Left ventricle myocardium inferior (tissue), 1 donor: ENCODE data around the gene PSME1. TPM values are rescaled to one million over a fixed set of nuclear protein-coding genes. Genes with fewer than 3 reads are reported as not detected.
A peak's percentile ranks its signal among the peaks of the same experiment; 100 is the strongest.

Experiments used
- DNase-seq: peaks from one replicate; pipeline ENCODE4 v3.0.0-alpha.2; 2020
- H3K27ac ChIP-seq: fragments of 200-600 bp; replicated peaks from 2 replicates; pipeline ENCODE4 v1.8.0; 2021
- H3K27me3 ChIP-seq: fragments of 200-600 bp; 2 replicates; pipeline ENCODE4 v1.8.0; 2021; ENCODE audit warnings: low read depth
- H3K36me3 ChIP-seq: fragments of 200-600 bp; 2 replicates; pipeline ENCODE4 v1.8.0; 2021
- H3K4me1 ChIP-seq: fragments of 200-600 bp; 2 replicates; pipeline ENCODE4 v1.8.0; 2021
- H3K4me3 ChIP-seq: fragments of 200-600 bp; 2 replicates; pipeline ENCODE4 v1.8.0; 2021; ENCODE audit warnings: mild to moderate bottlenecking, moderate library complexity
- H3K9me3 ChIP-seq: fragments of 200-600 bp; replicated peaks from 2 replicates; pipeline ENCODE4 v1.8.0; 2021
- intact Hi-C: fragments of 100-400 bp; cut with micrococcal nuclease; formaldehyde crosslinking; loops from one replicate; pipeline ENCODE4 v1.11.0; 2022
- total RNA-seq: library from RNA; stranded (reverse); fragmentation: NEBNext Ultra II Directional; extraction: Animal tissue kit (Norgen Biotek cat#: 25700); gene quantifications from one replicate; pipeline ENCODE4 v1.2.1, GENCODE V29; 2021
- TF ChIP-seq, protein P1 (sequence below): fragments of 200-600 bp; IDR thresholded peaks from 2 replicates; pipeline ENCODE4 v1.8.0; 2021; ENCODE audit warnings: antibody characterized with exemption, mild to moderate bottlenecking, borderline replicate concordance
- donor health status: DM: no; HTN: yes; CAD: no; lungs with severe emphysema.

The PSME1 gene
- total RNA-seq, 1 donor from 2014 or later = 108 TPM

GRCh38 chr14:24110060-24110459, 25.9 kb upstream of the PSME1 start:
- no peaks in the 10 kb centered on the region for H3K9me3 ChIP-seq
- TF ChIP-seq, protein P1, sequence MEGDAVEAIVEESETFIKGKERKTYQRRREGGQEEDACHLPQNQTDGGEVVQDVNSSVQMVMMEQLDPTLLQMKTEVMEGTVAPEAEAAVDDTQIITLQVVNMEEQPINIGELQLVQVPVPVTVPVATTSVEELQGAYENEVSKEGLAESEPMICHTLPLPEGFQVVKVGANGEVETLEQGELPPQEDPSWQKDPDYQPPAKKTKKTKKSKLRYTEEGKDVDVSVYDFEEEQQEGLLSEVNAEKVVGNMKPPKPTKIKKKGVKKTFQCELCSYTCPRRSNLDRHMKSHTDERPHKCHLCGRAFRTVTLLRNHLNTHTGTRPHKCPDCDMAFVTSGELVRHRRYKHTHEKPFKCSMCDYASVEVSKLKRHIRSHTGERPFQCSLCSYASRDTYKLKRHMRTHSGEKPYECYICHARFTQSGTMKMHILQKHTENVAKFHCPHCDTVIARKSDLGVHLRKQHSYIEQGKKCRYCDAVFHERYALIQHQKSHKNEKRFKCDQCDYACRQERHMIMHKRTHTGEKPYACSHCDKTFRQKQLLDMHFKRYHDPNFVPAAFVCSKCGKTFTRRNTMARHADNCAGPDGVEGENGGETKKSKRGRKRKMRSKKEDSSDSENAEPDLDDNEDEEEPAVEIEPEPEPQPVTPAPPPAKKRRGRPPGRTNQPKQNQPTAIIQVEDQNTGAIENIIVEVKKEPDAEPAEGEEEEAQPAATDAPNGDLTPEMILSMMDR = no peak
- no peak overlapping the region for H3K4me3 ChIP-seq
- no peak for DNase-seq
- intact Hi-C loops = no loop called here
- H3K4me1 ChIP-seq = peaks cover 21% of the 10 kb centered on the region
- H3K36me3 ChIP-seq = no peaks in the 10 kb centered on the region
- H3K27me3 ChIP-seq = no peaks in the 10 kb centered on the region
- no peak overlapping the region for H3K27ac ChIP-seq

DNA sequence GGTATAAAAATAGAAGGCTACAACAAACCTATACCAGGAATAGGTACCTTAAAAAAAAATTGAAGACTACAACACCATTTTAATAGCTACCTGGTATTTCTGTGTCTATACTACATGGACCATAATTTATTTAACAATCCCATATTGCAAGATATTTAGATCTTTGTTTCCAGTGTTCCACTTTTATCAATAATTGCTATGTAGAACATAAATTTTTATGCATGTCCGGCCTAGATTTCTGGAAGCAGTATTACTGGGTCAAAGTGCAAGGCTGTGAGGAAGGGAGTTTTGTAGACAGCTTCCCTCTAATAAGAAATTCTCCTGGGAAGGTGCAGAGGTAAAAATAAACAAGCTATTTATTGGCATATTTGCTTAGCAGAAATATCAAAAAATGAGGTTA, 25.5 kb upstream of the PSME1 start:
- no peak for DNase-seq
- Histone ChIP-seq H3K9me3 (no peaks in the 10 kb centered on the region), H3K4me3 (no peak overlapping the region), H3K27ac (no peak overlapping the region), H3K36me3 (no peaks in the 10 kb centered on the region), H3K4me1 (peaks cover 25% of the 10 kb centered on the region), H3K27me3 (no peaks in the 10 kb centered on the region)
- TF ChIP-seq, protein P1 = no peak
- intact Hi-C loops = no loop called here

GRCh38 chr14:24113379-24113800, 22.6 kb upstream of the PSME1 start:
- peaks cover 44% of the 10 kb centered on the region for H3K4me1 ChIP-seq
- no peaks in the 10 kb centered on the region for H3K27me3 ChIP-seq
- H3K9me3 ChIP-seq = no peaks in the 10 kb centered on the region
- H3K27ac ChIP-seq = peak overlapping the region; percentile 98
- TF ChIP-seq, protein P1 = no peak
- DNase-seq = no peak
- H3K36me3 ChIP-seq = peaks cover 23% of the 10 kb centered on the region
- peak overlapping the region; percentile 76 for H3K4me3 ChIP-seq
- intact Hi-C loops = no loop called here

DNA sequence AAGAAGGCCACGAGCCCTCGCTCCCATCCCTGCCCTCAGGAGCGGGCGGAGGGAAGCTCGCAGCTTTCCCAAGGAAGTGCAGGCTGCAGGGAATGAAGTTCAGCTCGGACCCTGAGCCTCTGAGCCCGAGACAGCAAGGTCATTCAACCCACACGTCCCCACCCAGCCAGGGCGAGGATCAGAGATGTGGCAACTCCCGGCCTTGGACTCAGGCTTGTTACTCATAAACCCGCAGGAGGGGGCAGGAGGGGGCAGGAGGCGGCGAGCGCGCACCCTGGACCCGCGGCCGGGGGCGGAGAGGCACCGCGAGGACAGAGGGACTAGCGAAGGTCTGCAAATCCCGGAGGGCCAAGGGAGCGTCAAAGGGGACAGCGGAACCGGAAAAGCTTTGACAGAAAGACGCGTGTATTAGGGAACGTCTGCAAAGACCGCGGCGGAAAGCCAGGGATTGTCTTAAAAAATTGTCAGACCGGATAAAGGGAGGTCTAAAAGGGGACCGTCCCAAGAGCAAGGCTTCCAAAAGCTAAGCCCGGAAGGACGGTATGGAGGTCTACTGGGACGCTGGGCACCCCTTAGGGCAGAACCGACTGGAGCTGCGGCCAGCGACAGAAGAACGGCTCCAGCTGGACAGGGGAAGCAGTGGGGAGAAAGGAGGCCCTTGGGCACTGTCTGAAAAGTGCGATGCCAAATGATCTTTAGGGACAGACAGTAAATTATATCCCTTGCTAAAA, 22.0 kb upstream of the PSME1 start:
- H3K27me3 ChIP-seq = no peaks in the 10 kb centered on the region
- H3K9me3 ChIP-seq = no peaks in the 10 kb centered on the region
- H3K27ac ChIP-seq = peak overlapping the region; percentile 98
- peaks cover 39% of the 10 kb centered on the region for H3K4me1 ChIP-seq
- intact Hi-C loops = no loop called here
- peak; percentile 86 for DNase-seq
- H3K4me3 ChIP-seq = peak overlapping the region; percentile 76
- peaks cover 28% of the 10 kb centered on the region for H3K36me3 ChIP-seq
- TF ChIP-seq, protein P1 = no peak

- H3K27me3 ChIP-seq = no peaks in the 10 kb centered on the region
- peak within 1 kb of the TSS; percentile 98 for H3K27ac ChIP-seq
- intact Hi-C loops = no loop called here
- peaks cover 35% of the 10 kb centered on the region for H3K4me1 ChIP-seq
- peaks cover 36% of the 10 kb centered on the region for H3K36me3 ChIP-seq
- no peaks in the 10 kb centered on the region for H3K9me3 ChIP-seq
- peak within 1 kb of the TSS; percentile 76 for H3K4me3 ChIP-seq
- TF ChIP-seq, protein P1 = no peak
- DNase-seq = peak; percentile 98
Measured at GRCh38 chr14:24114532-24115421, 21.2 kb upstream of the PSME1 start, which contains the start of the genes DCAF11 and NRL. DCAF11 (plus strand) TSS chr14:24114777; CDS start chr14:24115595, 818 bp downstream. NRL (minus strand) TSS chr14:24114949; CDS start chr14:24082848, 32,101 bp downstream.
